ENCODE data around the gene ANKRD18B. TPM values are rescaled to one million over a fixed set of nuclear protein-coding genes. Genes with fewer than 3 reads are reported as not detected.
A peak's percentile ranks its signal among the peaks of the same experiment; 100 is the strongest.
"Not testable (repeated sequence)": the region's sequence is repeated elsewhere in the genome, so short reads cannot be mapped to it uniquely, and the experiment has no call there.

Gene ANKRD18B
- total RNA-seq, 1 donor from 2014 or later: 1.4 TPM

DNA sequence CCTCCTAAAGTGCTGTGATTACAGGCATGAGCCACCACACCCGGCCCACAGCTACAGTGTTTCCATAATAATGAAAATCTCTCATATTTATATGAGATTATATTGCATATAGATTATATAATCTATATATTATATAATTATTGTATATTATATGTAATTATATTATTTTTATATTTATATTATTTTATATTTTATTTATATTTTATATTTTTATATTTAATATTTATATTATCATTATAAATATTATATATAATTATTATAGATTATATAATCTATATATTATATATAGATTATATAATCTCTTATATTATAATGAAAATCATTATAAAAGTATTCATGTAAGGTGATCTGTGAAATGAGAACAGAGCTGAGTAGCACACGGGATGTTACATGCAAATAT lies 11.5 kb downstream of the ANKRD18B start:
- H3K36me3 Mint-ChIP-seq (ENCODE audit: low read depth): no peaks in the 10 kb centered on the region
- TF ChIP-seq, protein P1, sequence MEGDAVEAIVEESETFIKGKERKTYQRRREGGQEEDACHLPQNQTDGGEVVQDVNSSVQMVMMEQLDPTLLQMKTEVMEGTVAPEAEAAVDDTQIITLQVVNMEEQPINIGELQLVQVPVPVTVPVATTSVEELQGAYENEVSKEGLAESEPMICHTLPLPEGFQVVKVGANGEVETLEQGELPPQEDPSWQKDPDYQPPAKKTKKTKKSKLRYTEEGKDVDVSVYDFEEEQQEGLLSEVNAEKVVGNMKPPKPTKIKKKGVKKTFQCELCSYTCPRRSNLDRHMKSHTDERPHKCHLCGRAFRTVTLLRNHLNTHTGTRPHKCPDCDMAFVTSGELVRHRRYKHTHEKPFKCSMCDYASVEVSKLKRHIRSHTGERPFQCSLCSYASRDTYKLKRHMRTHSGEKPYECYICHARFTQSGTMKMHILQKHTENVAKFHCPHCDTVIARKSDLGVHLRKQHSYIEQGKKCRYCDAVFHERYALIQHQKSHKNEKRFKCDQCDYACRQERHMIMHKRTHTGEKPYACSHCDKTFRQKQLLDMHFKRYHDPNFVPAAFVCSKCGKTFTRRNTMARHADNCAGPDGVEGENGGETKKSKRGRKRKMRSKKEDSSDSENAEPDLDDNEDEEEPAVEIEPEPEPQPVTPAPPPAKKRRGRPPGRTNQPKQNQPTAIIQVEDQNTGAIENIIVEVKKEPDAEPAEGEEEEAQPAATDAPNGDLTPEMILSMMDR (IDR thresholded peaks at IDR 0.05): no peak

GRCh38 chr9:33543463-33543862 lies 19.4 kb downstream of the ANKRD18B start:
- H3K36me3 Mint-ChIP-seq (ENCODE audit: low read depth); H3K9me3 Mint-ChIP-seq (ENCODE audit: low read depth); H3K27ac Mint-ChIP-seq (ENCODE audit: unreplicated experiment); H3K4me1 Mint-ChIP-seq (ENCODE audit: low read depth); H3K27me3 Mint-ChIP-seq (ENCODE audit: low read depth); H3K4me3 Mint-ChIP-seq (ENCODE audit: unreplicated experiment); DNase-seq (ENCODE audit: low spot score): not testable (repeated sequence)

More for the DNA sequence above, 11.5 kb downstream of the ANKRD18B start:
- Mint-ChIP-seq H3K27ac (ENCODE audit: unreplicated experiment) (no peak overlapping the region), H3K4me3 (ENCODE audit: unreplicated experiment) (no peak overlapping the region), H3K27me3 (ENCODE audit: low read depth) (no peaks in the 10 kb centered on the region), H3K4me1 (ENCODE audit: low read depth) (no peaks in the 10 kb centered on the region), H3K9me3 (ENCODE audit: low read depth) (no peaks in the 10 kb centered on the region)
- no peak for DNase-seq (ENCODE audit: low spot score)

DNA sequence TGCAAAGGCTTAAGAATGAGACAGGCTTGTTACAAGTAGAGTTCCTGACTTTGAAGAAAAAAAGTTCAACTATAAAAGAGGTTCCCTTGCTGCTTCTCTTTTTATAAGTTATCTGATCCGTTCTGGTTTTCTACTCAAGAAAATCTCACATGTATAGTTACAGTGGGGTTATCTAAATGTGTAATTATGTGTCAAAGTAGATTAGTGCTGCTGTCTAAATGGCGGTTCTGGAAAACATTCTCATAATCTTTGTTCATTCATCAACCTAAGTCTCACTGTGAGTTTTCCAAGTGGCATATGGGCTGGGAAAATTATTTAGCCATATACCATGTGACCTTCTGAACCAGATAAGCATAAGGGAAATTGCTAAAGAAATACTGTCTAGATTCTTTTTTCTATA lies 21.7 kb downstream of the ANKRD18B start:
- H3K27me3 Mint-ChIP-seq (ENCODE audit: low read depth); H3K4me3 Mint-ChIP-seq (ENCODE audit: unreplicated experiment); DNase-seq (ENCODE audit: low spot score); H3K27ac Mint-ChIP-seq (ENCODE audit: unreplicated experiment); H3K9me3 Mint-ChIP-seq (ENCODE audit: low read depth); H3K36me3 Mint-ChIP-seq (ENCODE audit: low read depth): not testable (repeated sequence)
- peaks cover 27% of the 10 kb centered on the region for H3K4me1 Mint-ChIP-seq (ENCODE audit: low read depth)

GRCh38 chr9:33548816-33549215 lies 24.8 kb downstream of the ANKRD18B start:
- not testable (repeated sequence) for H3K36me3 Mint-ChIP-seq (ENCODE audit: low read depth); H3K27me3 Mint-ChIP-seq (ENCODE audit: low read depth); DNase-seq (ENCODE audit: low spot score); H3K4me3 Mint-ChIP-seq (ENCODE audit: unreplicated experiment); H3K9me3 Mint-ChIP-seq (ENCODE audit: low read depth)
- H3K4me1 Mint-ChIP-seq (ENCODE audit: low read depth): peaks cover 36% of the 10 kb centered on the region
- H3K27ac Mint-ChIP-seq (ENCODE audit: unreplicated experiment): peak overlapping the region; percentile 96

DNA sequence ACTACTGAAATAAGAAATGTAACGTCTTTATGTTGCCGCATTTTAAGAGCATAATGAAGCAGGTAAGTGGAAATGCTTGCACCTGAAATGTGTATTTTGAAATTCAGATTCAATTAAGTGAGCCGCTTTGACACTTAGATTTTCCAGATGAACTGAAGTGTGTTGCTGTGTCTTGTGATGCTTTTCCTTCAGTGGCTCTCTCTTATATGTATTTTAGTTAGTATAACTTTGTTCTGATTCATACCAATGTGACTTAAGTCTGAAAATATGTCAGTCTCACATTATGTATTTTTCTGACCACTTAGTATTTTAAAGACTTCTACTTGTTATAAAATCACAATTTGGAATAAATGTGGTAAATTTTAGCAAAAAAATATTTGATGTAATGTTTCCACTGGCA lies 25.4 kb downstream of the ANKRD18B start:
- not testable (repeated sequence) for H3K36me3 Mint-ChIP-seq (ENCODE audit: low read depth); DNase-seq (ENCODE audit: low spot score); H3K9me3 Mint-ChIP-seq (ENCODE audit: low read depth); H3K4me3 Mint-ChIP-seq (ENCODE audit: unreplicated experiment); H3K27me3 Mint-ChIP-seq (ENCODE audit: low read depth)
- Mint-ChIP-seq H3K4me1 (ENCODE audit: low read depth) (peaks cover 36% of the 10 kb centered on the region), H3K27ac (ENCODE audit: unreplicated experiment) (peak overlapping the region; percentile 96)

- H3K9me3 Mint-ChIP-seq (ENCODE audit: low read depth); H3K27me3 Mint-ChIP-seq (ENCODE audit: low read depth); H3K4me3 Mint-ChIP-seq (ENCODE audit: unreplicated experiment); H3K27ac Mint-ChIP-seq (ENCODE audit: unreplicated experiment); DNase-seq (ENCODE audit: low spot score); H3K36me3 Mint-ChIP-seq (ENCODE audit: low read depth): not testable (repeated sequence)
- H3K4me1 Mint-ChIP-seq (ENCODE audit: low read depth): peaks cover 36% of the 10 kb centered on the region
Observed at GRCh38 chr9:33551183-33551582, 27.1 kb downstream of the ANKRD18B start.

DNA sequence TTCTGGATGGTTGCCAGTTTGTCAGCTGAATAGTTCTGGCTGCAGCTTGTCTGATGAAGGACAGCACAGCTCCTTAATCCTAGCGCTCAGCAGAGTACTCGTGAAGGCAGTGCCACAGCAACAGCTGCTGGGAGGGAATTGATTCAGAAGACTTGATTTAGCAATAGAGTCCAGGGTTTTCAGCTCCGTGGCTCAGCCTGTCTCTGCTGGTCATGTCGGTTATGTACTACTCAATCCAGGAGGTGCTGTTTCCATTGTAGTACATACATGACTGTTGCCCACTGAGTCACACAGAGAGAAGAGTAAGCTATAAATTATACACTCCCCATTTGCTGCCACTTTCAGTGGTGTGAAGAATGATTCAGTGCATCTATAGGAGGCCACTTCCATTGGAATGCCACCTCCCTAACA lies 28.3 kb downstream of the ANKRD18B start:
- H3K36me3 Mint-ChIP-seq (ENCODE audit: low read depth); H3K9me3 Mint-ChIP-seq (ENCODE audit: low read depth); H3K4me3 Mint-ChIP-seq (ENCODE audit: unreplicated experiment); H3K27me3 Mint-ChIP-seq (ENCODE audit: low read depth); DNase-seq (ENCODE audit: low spot score): not testable (repeated sequence)
- H3K4me1 Mint-ChIP-seq (ENCODE audit: low read depth): peaks cover 36% of the 10 kb centered on the region
- peak overlapping the region; percentile 12 for H3K27ac Mint-ChIP-seq (ENCODE audit: unreplicated experiment)
- TF ChIP-seq, protein P1 (IDR thresholded peaks at IDR 0.05): peak; percentile 30

DNA sequence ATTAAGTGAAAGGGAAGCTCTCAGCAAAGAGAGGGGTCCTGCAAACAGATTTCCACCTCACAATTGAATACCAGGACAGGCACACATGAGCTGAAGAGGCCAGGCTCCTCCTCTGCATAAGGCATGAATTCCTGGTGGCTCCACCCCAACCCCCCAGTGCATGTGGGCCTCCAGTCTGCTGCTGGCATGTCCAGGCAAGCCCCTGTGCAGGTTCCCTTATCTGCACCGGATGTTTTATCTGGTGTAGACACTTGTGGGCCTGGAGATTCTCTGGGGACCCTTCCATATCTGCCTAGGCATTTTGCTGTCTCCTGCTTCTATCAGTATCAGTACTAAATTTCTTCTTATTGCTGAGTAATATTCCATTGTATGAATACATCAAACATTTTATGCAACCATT lies 36.2 kb downstream of the ANKRD18B start:
- H3K4me1 Mint-ChIP-seq (ENCODE audit: low read depth); H3K4me3 Mint-ChIP-seq (ENCODE audit: unreplicated experiment); H3K9me3 Mint-ChIP-seq (ENCODE audit: low read depth); H3K27ac Mint-ChIP-seq (ENCODE audit: unreplicated experiment); H3K36me3 Mint-ChIP-seq (ENCODE audit: low read depth); DNase-seq (ENCODE audit: low spot score); H3K27me3 Mint-ChIP-seq (ENCODE audit: low read depth): not testable (repeated sequence)

DNA sequence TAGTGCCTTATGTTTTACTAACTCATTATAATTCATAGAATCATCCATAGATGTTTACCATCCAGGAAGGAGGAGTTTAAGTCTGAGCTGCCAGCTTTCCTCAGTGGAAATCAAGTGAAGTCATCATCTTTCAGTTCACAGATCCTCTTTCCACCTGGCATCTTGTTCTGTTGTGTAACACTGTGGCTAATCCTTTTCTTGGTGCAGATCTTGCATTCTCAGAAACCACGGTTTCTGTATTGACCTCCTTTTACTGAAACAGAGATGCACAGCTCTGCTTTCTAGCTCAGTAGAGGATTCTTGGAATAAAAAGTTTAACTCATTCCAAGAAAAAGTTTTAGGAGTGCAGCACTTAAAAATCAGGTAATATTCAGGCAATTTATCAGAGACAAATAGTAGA lies 38.1 kb downstream of the ANKRD18B start:
- not testable (repeated sequence) for H3K4me1 Mint-ChIP-seq (ENCODE audit: low read depth); H3K36me3 Mint-ChIP-seq (ENCODE audit: low read depth); H3K4me3 Mint-ChIP-seq (ENCODE audit: unreplicated experiment); H3K9me3 Mint-ChIP-seq (ENCODE audit: low read depth); H3K27me3 Mint-ChIP-seq (ENCODE audit: low read depth); DNase-seq (ENCODE audit: low spot score); H3K27ac Mint-ChIP-seq (ENCODE audit: unreplicated experiment)

GRCh38 chr9:33567776-33568175 lies 43.7 kb downstream of the ANKRD18B start:
- H3K4me3 Mint-ChIP-seq (ENCODE audit: unreplicated experiment); H3K27ac Mint-ChIP-seq (ENCODE audit: unreplicated experiment); H3K9me3 Mint-ChIP-seq (ENCODE audit: low read depth); H3K4me1 Mint-ChIP-seq (ENCODE audit: low read depth); DNase-seq (ENCODE audit: low spot score); H3K36me3 Mint-ChIP-seq (ENCODE audit: low read depth); H3K27me3 Mint-ChIP-seq (ENCODE audit: low read depth): not testable (repeated sequence)

GRCh38 chr9:33577786-33578185 lies 53.7 kb downstream of the ANKRD18B start:
- H3K4me3 Mint-ChIP-seq (ENCODE audit: unreplicated experiment); DNase-seq (ENCODE audit: low spot score); H3K9me3 Mint-ChIP-seq (ENCODE audit: low read depth); H3K4me1 Mint-ChIP-seq (ENCODE audit: low read depth); H3K36me3 Mint-ChIP-seq (ENCODE audit: low read depth); H3K27me3 Mint-ChIP-seq (ENCODE audit: low read depth); H3K27ac Mint-ChIP-seq (ENCODE audit: unreplicated experiment): not testable (repeated sequence)

DNA sequence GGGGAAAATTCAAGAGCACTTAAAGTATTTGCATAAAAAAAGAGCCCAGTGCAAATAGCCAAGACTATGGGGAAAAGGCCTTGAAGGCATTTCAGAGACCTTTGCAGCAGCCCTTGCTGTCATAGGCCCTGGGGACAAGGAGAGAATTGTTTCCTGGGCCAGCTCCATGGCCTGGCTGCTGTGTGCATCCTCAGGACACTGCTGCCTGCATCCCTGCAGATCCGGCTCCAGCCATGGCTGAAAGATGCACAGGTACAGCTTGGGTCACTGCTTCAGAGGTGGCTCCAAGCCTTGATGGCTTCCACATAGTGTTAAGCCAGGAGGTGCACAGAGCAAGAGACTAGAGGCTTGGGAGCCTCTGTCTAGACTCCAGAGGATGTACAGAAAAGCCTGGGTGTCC lies 55.9 kb downstream of the ANKRD18B start:
- H3K4me1 Mint-ChIP-seq (ENCODE audit: low read depth); H3K27ac Mint-ChIP-seq (ENCODE audit: unreplicated experiment); H3K27me3 Mint-ChIP-seq (ENCODE audit: low read depth); H3K36me3 Mint-ChIP-seq (ENCODE audit: low read depth); DNase-seq (ENCODE audit: low spot score); H3K9me3 Mint-ChIP-seq (ENCODE audit: low read depth); H3K4me3 Mint-ChIP-seq (ENCODE audit: unreplicated experiment): not testable (repeated sequence)

All from chondrocyte (in vitro differentiated cells).